HG02798 (cell line): ENCODE results near the gene GPR153.

Experiments used
- ATAC-seq: cut with Tn5 transposase; IDR thresholded peaks from one replicate; pipeline ENCODE4 v1.9.1; 2021; ENCODE audit warnings: mild to moderate bottlenecking; ENCODE audit not compliant: unreplicated experiment, poor library complexity

The GPR153 gene

GRCh38 chr1:6287431-6287886 is 26.6 kb upstream of the GPR153 start:
- ATAC-seq: no peak

DNA sequence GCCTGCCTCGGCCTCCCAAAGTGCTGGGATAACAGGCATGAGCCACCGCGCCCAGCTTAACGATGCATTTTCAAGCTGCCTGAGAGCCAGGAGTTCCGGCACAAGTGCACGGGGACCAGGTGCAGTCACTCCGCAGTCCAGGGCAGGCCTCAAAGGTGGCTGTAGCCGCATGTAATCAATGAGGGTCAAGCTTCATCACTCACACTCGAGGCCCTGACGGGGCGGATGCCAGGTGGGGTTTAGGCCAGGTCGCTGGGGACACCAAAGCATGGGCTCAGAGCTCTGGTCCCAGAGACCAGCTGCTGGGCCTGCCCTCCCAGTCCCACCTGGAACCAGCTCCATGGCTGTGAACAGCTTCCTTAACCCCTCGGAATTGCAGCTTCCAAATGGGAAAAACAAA is 26.1 kb upstream of the GPR153 start:
- no peak for ATAC-seq

- ATAC-seq: no peak
Measured at GRCh38 chr1:6286266-6286665, 25.4 kb upstream of the GPR153 start.

DNA sequence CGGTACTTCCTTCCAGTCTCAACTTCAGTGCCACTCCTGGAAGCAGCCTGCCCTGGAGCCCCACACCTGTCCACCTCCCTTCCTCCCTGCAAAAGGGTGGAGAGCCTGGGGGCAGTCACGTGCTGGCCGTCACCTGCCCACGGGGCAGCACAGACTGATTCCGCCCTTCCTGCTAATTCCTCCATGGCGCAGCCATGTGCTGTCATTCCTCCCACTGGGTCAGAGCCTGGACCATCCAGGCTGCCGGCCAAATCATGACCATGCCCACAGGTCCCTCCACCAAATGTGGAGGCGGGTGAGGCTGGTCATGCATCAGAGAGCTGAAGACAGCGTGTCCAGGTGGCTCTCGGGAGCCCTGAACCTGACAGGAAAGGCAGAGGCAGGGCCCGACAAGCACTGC is 24.4 kb upstream of the GPR153 start:
- no peak for ATAC-seq

DNA sequence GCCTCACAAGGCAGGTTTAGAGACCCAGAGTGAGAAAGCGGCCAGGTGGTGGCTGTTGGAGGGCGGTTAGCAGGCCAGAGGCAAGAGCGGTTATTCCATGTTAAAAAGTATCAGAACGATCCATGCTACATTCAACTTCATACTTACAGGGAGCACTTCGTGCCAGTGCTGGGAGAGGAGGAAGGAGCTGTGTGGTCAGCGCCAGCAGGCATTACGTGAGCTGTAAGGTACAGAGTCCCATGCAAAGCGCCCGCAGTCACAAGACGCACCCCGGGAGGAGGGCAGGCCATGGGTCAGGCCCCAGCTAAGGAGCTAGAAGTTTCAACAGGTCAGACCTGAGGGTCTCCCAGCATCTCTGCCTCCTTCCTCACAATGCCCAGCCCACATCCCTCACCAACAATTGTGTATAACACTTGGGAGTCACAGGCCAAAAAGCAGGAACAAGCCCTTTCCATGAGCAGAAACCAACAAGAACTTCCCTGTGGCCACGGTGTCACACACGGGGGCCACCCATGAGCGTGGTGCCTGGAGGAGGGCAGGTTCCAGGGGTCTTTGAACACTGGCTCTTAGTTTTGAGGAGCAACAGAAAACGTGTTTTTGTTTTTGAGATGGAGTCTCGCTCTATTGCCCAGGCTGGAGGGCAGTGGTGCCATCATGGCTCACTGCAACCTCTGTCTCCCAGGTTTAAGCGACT is 21.8 kb upstream of the GPR153 start:
- ATAC-seq: no peak

- ATAC-seq: no peak
Measured at GRCh38 chr1:6281511-6282402, 20.9 kb upstream of the GPR153 start.

DNA sequence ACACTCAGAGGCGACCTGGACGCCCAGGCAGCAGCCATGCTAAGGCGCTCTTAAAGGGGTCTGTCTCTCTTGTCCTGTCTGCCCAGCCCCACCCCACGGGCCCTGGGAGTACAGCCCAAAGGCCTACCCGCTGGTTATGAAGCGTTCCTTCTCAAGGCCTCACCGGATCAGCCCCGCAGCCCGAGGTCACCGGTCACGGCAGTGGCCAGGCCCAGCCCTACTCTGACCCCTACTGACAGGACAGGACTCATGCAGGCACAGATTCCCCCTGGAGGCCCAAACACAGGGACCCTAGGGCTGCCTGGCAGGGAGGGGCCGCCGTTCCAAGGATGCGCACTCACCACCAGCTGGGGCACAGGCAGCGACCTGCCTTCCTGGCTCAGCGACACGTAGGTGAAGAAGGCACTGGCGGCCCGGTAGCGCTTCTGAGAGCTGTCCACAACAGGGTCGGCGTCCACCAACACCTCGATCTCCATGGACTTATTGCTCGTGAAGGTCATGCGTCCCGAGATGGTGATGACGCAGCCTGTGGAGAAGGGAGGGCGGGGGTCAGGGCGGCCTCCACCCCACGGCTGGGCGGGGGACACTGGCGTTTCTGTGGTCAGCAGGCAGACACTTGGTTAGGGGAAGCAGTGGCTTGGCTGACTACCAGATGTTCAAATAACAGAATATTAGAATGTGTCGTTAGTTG is 20.0 kb upstream of the GPR153 start:
- no peak for ATAC-seq

DNA sequence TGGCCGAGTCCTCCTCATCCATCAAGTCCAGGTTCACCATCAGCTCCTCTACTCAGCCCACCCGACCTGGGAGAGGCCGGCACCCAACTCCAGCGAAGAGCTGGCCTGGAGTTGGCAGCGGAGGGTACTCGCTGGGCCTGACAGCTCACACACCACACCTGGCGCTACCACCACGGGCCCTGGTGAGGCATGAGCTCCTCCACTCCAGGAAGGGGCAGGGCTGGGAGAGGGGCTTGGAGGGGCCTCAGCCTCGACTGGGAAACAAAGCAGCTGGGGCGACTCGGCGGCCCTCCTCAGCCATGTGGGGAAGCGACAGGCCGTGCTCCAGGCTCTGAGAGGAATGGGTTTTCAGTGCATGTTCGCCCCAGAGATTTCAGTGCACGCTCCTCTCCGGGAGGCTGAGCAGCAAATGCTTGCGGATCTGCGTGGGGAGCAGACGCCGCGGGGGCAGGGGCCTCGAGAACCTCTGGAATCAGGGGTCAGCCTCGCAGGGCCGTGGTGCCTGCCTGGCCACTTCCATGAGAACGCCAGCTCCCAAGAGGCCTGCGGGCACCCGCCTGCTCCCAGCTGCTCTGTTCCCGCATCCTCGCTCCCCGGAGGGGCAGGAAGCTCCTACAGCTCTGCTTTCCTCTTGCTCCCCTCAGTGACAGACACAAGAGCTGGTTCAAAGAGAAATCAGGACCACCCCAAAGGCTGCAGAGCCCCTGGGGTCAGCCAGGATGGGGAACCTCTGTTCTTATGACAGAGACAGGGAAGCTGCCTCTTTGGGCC is 18.9 kb upstream of the GPR153 start:
- ATAC-seq: no peak

GRCh38 chr1:6279066-6279465 is 18.2 kb upstream of the GPR153 start:
- ATAC-seq: no peak

GRCh38 chr1:6278263-6278662 is 17.4 kb upstream of the GPR153 start:
- no peak for ATAC-seq

GRCh38 chr1:6276811-6277555 is 16.1 kb upstream of the GPR153 start:
- ATAC-seq: no peak

DNA sequence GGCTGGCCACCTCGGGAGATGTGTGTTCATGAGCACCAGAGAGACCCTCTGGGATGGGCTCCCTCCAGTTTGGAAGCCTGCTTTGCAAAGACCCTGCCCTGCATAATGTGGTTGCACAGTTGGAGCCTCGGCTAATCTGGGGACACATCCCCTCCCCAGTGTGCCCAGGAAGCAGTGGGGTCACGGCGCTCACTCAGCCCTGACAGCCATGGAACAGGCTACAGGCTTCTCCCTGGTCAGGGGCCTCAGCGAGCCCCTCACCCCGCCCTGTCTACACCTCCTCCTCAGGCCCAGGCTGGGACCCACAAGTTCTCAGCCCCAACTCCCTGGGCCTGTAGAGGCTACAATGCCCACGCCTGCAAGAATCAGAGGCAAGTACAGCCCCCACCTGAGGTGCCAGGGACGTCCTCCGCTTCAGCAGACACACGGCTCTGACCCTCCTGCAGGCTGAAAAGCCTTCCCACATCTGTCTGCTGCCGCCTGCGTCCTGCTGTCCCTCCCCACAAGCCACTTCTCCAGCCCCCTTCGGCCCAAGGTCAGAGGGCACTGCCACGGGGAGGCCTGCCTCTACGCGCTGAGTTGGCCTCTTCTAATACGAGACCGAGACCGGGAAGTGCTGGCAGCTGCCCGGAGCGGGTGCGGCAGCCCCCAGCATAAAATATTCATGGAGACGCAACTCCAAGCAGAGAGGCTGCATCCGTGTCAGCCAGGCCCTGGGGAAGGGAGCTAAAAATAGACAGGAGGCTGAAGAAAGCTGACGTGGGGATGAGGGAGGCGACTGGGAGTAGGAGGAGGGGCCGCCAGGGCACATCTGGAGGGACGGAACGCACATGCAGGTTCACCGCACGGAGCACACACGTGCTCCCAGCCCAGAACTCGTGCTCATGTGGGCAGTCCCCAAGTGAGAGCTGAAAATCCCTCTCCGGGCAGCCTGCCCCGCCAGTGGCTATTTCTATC is 15.2 kb upstream of the GPR153 start:
- no peak for ATAC-seq

DNA sequence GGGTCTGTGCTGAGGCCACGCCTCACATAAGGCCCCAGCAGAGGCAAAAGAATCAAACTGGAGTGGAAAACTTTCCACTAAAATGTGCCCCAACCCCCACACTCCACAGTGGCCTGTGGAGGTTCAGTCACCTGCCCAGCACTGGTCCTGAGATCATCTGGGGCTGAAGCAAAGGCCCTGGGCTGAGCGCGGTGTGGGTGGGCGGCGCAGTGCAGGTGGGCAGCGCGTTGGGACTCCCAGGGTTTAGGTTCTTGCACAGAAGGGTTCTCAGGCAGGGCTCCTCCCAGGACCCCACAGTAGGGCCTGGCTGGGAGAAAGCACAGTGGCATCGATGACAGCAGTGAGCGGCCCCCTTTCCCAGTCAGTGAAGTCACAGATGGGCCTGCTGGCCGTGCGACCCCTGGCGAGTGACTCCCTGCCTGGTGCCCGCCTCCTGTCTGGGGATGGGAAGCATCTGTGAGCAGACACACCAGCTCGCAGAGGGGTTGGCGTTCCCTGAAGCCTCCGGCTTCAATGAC is 13.8 kb upstream of the GPR153 start:
- ATAC-seq: no peak

DNA sequence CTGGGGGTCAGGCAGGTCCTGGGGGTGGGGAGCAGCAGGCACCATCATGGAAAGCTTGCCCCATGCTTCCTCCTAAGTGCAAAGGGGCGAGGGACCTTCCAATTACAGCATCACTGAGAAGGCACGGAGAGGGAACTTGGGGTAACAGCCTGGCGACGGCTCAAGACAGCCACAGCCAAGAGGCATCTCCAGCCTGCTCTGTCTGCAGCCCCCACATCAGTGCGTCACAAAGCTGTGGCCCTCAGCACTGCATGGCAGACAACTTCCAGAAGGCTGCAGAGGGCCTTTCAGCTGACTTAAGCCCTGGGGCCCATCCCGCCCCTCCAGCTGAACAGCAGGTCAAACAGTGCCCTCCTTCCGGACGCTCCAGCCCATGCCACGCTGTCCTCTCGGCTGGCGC is 13.2 kb upstream of the GPR153 start:
- no peak for ATAC-seq

DNA sequence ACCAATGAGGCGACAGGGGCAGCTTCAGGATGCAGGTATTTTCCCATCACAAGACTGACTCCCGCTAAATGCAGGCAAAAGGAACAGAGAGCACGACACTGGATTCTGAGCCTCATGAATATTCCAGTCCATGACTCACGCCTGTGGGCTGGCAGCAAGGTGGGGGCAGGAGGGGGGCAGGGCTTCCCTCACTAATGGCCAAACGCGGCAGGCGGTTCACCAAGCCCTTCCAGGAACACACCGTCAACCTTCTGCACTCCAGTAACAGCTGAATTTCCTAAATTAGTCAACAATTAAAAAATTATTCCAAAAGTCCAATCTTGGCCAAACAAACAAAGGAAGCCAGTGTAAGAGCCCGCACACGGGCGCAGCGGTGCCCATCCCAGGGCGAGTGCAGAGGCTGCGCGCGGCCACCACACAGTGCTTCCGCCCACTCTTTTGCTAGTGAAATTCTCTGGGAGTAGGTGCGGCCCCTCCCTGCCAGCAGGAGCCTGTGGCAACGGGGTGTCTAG is 12.5 kb upstream of the GPR153 start:
- ATAC-seq: no peak

- ATAC-seq: no peak
Measured at GRCh38 chr1:6272868-6273267, 12.0 kb upstream of the GPR153 start.

- ATAC-seq: no peak
Measured at GRCh38 chr1:6272452-6272851, 11.6 kb upstream of the GPR153 start.

GRCh38 chr1:6271554-6271953 is 10.7 kb upstream of the GPR153 start:
- ATAC-seq: no peak
